ENCODE measurements around the gene NEDD4L.

Gene NEDD4L

DNA sequence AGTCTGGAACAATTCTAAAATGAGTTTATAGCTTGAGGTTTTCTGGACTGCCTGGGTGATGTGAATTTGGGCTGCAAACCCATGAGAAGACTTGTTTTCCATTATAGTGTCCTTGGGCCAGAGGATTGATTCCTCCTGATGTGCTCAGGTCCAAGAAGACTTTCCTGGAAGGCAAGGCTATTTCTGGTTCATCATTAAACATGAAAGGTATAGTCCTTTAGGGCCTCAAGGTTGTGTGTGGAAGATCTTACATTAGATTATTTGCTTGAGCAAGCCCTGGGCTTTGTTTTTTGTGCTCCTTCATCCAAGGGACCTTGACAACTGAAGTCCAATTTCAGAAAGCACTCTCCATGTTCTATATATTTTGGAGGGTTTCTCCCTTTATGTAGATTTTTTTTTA, 26.8 kb upstream of the NEDD4L start:
- DNase-seq (ENCODE audit: low read depth) = no peak
- TF ChIP-seq CTCF (IDR thresholded peaks at IDR 0.05; ENCODE audit: control insufficient read depth, insufficient read depth, low read depth, low read length, missing control alignments) = no peak
- no peak overlapping the region for H3K4me3 ChIP-seq (ENCODE audit: control insufficient read depth, low read depth, low read length)

- TF ChIP-seq CTCF (IDR thresholded peaks at IDR 0.05; ENCODE audit: control insufficient read depth, insufficient read depth, low read depth, low read length, missing control alignments) = no peak
- DNase-seq (ENCODE audit: low read depth) = no peak
- no peak overlapping the region for H3K4me3 ChIP-seq (ENCODE audit: control insufficient read depth, low read depth, low read length)
Observed at GRCh38 chr18:58020567-58021107, 23.4 kb upstream of the NEDD4L start.

- DNase-seq (ENCODE audit: low read depth) = no peak
- TF ChIP-seq CTCF (IDR thresholded peaks at IDR 0.05; ENCODE audit: control insufficient read depth, insufficient read depth, low read depth, low read length, missing control alignments) = no peak
- no peak overlapping the region for H3K4me3 ChIP-seq (ENCODE audit: control insufficient read depth, low read depth, low read length)
Observed at GRCh38 chr18:58021504-58021903, 22.5 kb upstream of the NEDD4L start.

DNA sequence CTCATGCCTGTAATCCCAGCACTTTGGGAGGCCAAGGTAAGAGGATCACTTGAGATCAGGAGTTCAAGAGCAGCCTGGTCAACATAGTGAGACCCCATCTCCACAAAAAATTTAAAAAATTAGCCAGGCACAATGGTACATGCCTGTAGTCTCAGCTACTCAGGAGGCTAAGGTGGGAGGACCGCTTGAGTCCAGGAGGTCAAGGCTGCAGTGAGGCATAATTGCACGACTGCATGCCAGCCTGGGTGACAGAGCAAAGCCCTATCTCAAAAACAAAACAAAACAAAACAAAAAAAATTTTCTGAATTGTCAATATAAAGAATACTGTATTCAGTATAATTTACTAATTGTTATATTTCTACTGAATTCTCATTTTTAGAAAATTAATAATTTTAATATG, 20.9 kb upstream of the NEDD4L start:
- H3K4me3 ChIP-seq (ENCODE audit: control insufficient read depth, low read depth, low read length) = no peak overlapping the region
- DNase-seq (ENCODE audit: low read depth) = no peak
- no peak for TF ChIP-seq CTCF (IDR thresholded peaks at IDR 0.05; ENCODE audit: control insufficient read depth, insufficient read depth, low read depth, low read length, missing control alignments)

DNA sequence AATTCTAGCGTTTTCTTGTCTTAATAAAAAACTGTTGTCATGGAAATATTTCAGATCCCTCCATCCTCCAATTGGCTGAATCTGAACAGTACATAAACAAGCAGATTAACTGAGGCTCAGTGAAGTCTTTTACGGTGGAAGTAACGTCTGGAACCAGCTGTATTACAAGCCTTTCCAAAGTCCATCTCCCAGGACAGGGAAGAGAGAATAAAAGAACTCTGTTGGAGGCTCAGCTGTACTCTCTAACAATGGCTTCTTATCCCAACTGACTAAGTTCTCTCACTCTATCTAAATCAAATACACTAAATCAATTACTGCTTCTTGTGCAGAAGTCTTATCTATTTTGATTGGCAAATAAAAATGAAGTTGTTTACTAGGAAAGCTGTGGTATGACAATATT, 19.9 kb upstream of the NEDD4L start:
- no peak for DNase-seq (ENCODE audit: low read depth)
- H3K4me3 ChIP-seq (ENCODE audit: control insufficient read depth, low read depth, low read length) = no peak overlapping the region
- no peak for TF ChIP-seq CTCF (IDR thresholded peaks at IDR 0.05; ENCODE audit: control insufficient read depth, insufficient read depth, low read depth, low read length, missing control alignments)

DNA sequence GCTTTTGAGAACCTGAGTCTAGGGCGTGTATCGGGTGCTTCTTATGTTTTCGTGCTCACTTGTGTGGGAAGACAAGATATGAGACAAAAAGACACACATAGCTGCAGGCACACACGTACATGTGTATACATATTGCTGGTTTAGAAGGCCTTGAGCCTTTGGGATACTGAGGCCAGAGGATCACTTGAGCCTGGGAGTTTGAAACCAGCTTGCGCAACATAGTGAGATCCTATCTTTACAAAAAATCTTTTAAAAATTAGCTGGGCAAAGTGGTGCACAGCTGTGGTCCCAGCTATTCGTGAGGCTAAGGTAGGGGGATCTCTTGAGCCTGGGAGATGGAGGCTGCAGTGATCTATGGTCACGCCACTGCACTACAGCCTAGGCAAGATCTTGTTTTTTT, 18.8 kb upstream of the NEDD4L start:
- no peak for TF ChIP-seq CTCF (IDR thresholded peaks at IDR 0.05; ENCODE audit: control insufficient read depth, insufficient read depth, low read depth, low read length, missing control alignments)
- no peak for DNase-seq (ENCODE audit: low read depth)
- no peak overlapping the region for H3K4me3 ChIP-seq (ENCODE audit: control insufficient read depth, low read depth, low read length)

GRCh38 chr18:58025733-58026132, 18.3 kb upstream of the NEDD4L start:
- TF ChIP-seq CTCF (IDR thresholded peaks at IDR 0.05; ENCODE audit: control insufficient read depth, insufficient read depth, low read depth, low read length, missing control alignments) = no peak
- no peak overlapping the region for H3K4me3 ChIP-seq (ENCODE audit: control insufficient read depth, low read depth, low read length)
- DNase-seq (ENCODE audit: low read depth) = no peak

Measured in AG09309 (cell line).